HepG2 (cell line): Measurements from ENCODE around the gene PCSK6. TPM values are rescaled to one million over a fixed set of nuclear protein-coding genes. Genes with fewer than 3 reads are reported as not detected.
A peak's percentile ranks its signal among the peaks of the same experiment; 100 is the strongest.

Experiments
- GATAD1 ChIP-seq: IDR thresholded peaks from 2 replicates; pipeline ENCODE4 v1.6.1; 2016; ENCODE audit warnings: missing genetic modification reagents, missing compliant biosample characterization
- ISL2 ChIP-seq: sonication (generic); formaldehyde crosslinking; IDR thresholded peaks from 2 replicates; pipeline ENCODE4 v1.5.0; 2020; ENCODE audit warnings: missing genetic modification reagents
- MIER2 ChIP-seq: IDR thresholded peaks from 2 replicates; pipeline ENCODE4 v1.6.1; 2016; ENCODE audit warnings: missing biosample characterization, missing genetic modification reagents
- NCOA2 ChIP-seq: sonication (generic); formaldehyde crosslinking; IDR thresholded peaks from 2 replicates; pipeline ENCODE4 v1.8.0; 2022; ENCODE audit warnings: inconsistent platforms
- NCOA5 ChIP-seq: sonication (generic); formaldehyde crosslinking; IDR thresholded peaks from 2 replicates; pipeline ENCODE4 v1.4.0; 2020; ENCODE audit warnings: missing genetic modification reagents
- NFIB ChIP-seq: sonication (generic); formaldehyde crosslinking; IDR thresholded peaks from 2 replicates; pipeline ENCODE4 v1.9.0; 2021; ENCODE audit warnings: missing genetic modification reagents, mild to moderate bottlenecking, borderline replicate concordance
- PPARG ChIP-seq: conservative IDR thresholded peaks from 2 replicates; pipeline ENCODE4 v1.6.1; 2016; ENCODE audit warnings: missing biosample characterization, missing genetic modification reagents
- RORA ChIP-seq: sonication (generic); formaldehyde crosslinking; IDR thresholded peaks from 2 replicates; pipeline ENCODE4 v1.5.0; 2020; ENCODE audit warnings: mild to moderate bottlenecking, missing genetic modification reagents, moderate library complexity
- TAF15 ChIP-seq: fragments of 200-400 bp; formaldehyde crosslinking; IDR thresholded peaks from one replicate; pipeline ENCODE4 v1.6.1; 2018; ENCODE audit warnings: mild to moderate bottlenecking, low read depth, low read length; ENCODE audit not compliant: poor library complexity, severe bottlenecking
- TCF12 ChIP-seq, 2 experiments: fragments of 450-650 bp in 1 of 2; sonication (generic) in 1 of 2; formaldehyde crosslinking in 1 of 2; IDR thresholded peaks; 2 replicates each; pipeline versions ENCODE4 v1.6.1 to v1.8.0; 2017 to 2022; ENCODE audit warnings: antibody characterized with exemption in 1 of 2, mild to moderate bottlenecking in 1 of 2, missing genetic modification reagents in 1 of 2, moderate library complexity in 1 of 2
- THAP11 ChIP-seq: IDR thresholded peaks from 2 replicates; pipeline ENCODE4 v1.6.1; 2016; ENCODE audit warnings: missing biosample characterization, missing genetic modification reagents
- TOE1 ChIP-seq: sonication (generic); formaldehyde crosslinking; IDR thresholded peaks from 2 replicates; pipeline ENCODE4 v1.4.0; 2020; ENCODE audit warnings: mild to moderate bottlenecking, missing genetic modification reagents
- XBP1 ChIP-seq: sonication (generic); formaldehyde crosslinking; IDR thresholded peaks from 2 replicates; pipeline ENCODE4 v1.5.0; 2020; ENCODE audit warnings: missing genetic modification reagents
- ZC3H4 ChIP-seq: sonication (generic); formaldehyde crosslinking; IDR thresholded peaks from 2 replicates; pipeline ENCODE4 v1.4.0; 2020; ENCODE audit warnings: missing genetic modification reagents, borderline replicate concordance
- ZMYM3 ChIP-seq: sonication (generic); formaldehyde crosslinking; IDR thresholded peaks from 2 replicates; pipeline ENCODE4 v1.5.1; 2020; ENCODE audit warnings: mild to moderate bottlenecking, missing genetic modification reagents
- ZNF136 ChIP-seq: sonication (generic); formaldehyde crosslinking; IDR thresholded peaks from 2 replicates; pipeline ENCODE4 v1.8.1; 2022; ENCODE audit warnings: low read depth, mild to moderate bottlenecking, moderate library complexity, missing genetic modification reagents
- ZNF253 ChIP-seq: sonication (generic); formaldehyde crosslinking; IDR thresholded peaks from 2 replicates; pipeline ENCODE4 v1.8.0; 2022; ENCODE audit warnings: mild to moderate bottlenecking, missing genetic modification reagents, borderline replicate concordance
- ZNF496 ChIP-seq: sonication (generic); formaldehyde crosslinking; IDR thresholded peaks from 2 replicates; pipeline ENCODE4 v1.8.1; 2023; ENCODE audit warnings: mild to moderate bottlenecking, moderate library complexity, missing genetic modification reagents; ENCODE audit not compliant: insufficient replicate concordance
- ZNF883 ChIP-seq: sonication (generic); formaldehyde crosslinking; IDR thresholded peaks from 2 replicates; pipeline ENCODE4 v1.5.1; 2020; ENCODE audit warnings: mild to moderate bottlenecking, missing genetic modification reagents; ENCODE audit errors: not compliant biosample characterization
- polyA plus RNA-seq, 8 experiments: library from polyadenylated mRNA; depleted of rRNA in 3 of 8; stranded (reverse) in 7 of 8; unstranded in 1 of 8; fragments of >200 nt; fragmentation: Illumina TruSeq in 4 of 8; extraction: Trizol in 4 of 8; gene quantifications; 2 replicates each; pipeline versions ENCODE4 v1.2.1 to v1.2.3, GENCODE V29; 2011 to 2016; ENCODE audit warnings: low read depth in 4 of 8, missing spikeins in 1 of 8, mixed read lengths in 1 of 8; ENCODE audit not compliant: insufficient read depth in 1 of 8
- total RNA-seq, 5 experiments: library from RNA; depleted of rRNA; stranded (reverse); fragments of >200 nt; fragmentation: Illumina TruSeq; extraction: Trizol; gene quantifications; 2 replicates each; pipeline ENCODE4 v1.2.3, GENCODE V29; 2016; ENCODE audit warnings: low read depth in 1 of 5
- TF ChIP-seq, protein P1 (sequence below): conservative IDR thresholded peaks from 2 replicates; pipeline ENCODE4 v1.6.1; 2018; ENCODE audit warnings: missing genetic modification reagents
- TF ChIP-seq, protein P2 (sequence below): sonication (generic); formaldehyde crosslinking; IDR thresholded peaks from 2 replicates; pipeline ENCODE4 v1.4.0; 2020; ENCODE audit warnings: missing genetic modification reagents, borderline replicate concordance
- TF ChIP-seq, protein P3 (sequence below): IDR thresholded peaks from 2 replicates; pipeline ENCODE4 v1.4.0; 2020; ENCODE audit warnings: mild to moderate bottlenecking, missing genetic modification reagents

PCSK6 gene
- total and polyA plus RNA-seq, 2 of the 13 experiments (the other 11 are each of a cell fraction or from before 2014, with no cell fraction given): 56.5 to 155 TPM

DNA sequence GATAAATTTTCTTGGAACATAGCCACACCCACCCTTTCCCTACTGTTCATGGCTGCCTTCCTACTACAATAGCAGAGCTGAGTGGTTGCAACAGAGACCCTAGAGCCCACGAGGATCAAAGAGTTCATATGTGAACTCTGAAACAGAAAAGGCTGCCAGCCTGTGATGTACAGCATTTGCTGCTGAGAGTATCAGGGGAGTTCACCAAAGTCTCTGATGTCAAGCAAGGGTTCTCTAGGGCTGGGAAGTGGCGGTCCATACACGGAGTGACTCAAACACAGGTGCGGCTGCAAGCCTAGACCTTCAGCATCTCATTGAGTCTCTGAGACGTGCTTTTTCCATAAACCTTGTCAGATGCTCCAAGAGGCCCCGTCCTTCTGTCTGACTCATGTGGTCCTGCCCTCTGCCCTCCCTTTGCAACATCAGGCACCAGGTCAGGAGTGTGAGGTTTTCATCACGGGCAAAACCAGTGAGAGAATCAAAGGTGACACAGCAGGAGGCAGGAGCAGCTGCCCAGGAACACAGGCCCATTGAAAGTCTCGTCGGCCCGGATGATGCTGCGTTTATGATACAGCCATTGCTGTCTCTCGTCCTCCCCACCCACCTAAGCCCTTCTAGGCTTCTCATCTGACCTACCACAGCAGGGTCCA is 42.9 kb downstream of the PCSK6 start (continued):
- no peak for TF ChIP-seq ZNF883 (CRISPR knock-in tag)
- TF ChIP-seq NCOA2 (CRISPR knock-in tag): peak; percentile 36; the same call in 1 of the 2 replicates
- TF ChIP-seq ZNF136 (CRISPR knock-in tag): no peak
- TF ChIP-seq, protein P1, sequence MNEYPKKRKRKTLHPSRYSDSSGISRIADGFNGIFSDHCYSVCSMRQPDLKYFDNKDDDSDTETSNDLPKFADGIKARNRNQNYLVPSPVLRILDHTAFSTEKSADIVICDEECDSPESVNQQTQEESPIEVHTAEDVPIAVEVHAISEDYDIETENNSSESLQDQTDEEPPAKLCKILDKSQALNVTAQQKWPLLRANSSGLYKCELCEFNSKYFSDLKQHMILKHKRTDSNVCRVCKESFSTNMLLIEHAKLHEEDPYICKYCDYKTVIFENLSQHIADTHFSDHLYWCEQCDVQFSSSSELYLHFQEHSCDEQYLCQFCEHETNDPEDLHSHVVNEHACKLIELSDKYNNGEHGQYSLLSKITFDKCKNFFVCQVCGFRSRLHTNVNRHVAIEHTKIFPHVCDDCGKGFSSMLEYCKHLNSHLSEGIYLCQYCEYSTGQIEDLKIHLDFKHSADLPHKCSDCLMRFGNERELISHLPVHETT: no peak
- TF ChIP-seq GATAD1: no peak
- peak; percentile 62; the same call in 1 of the 2 replicates for TF ChIP-seq MIER2 (CRISPR knock-in tag)
- no peak for TF ChIP-seq RORA
- 0 out of 2 replicates have a peak, but pooled peaks have one; percentile 43 for TF ChIP-seq ZC3H4 (CRISPR knock-in tag)
- TF ChIP-seq ZNF253 (CRISPR knock-in tag): no peak
- TF ChIP-seq PPARG (CRISPR knock-in tag): peak; percentile 60
- no peak for TF ChIP-seq NCOA5 (CRISPR knock-in tag)
- TF ChIP-seq TOE1 (CRISPR knock-in tag): no peak
- TF ChIP-seq TCF12 (IDR thresholded peaks at IDR 0.05): no peak
- no peak for TF ChIP-seq TCF12 (CRISPR knock-in tag; IDR thresholded peaks at IDR 0.05)
- no peak for TF ChIP-seq NFIB
- no peak for TF ChIP-seq XBP1 (CRISPR knock-in tag)
- TF ChIP-seq ZNF496: no peak
- no peak for TF ChIP-seq ZMYM3 (CRISPR knock-in tag)
- TF ChIP-seq, protein P2, sequence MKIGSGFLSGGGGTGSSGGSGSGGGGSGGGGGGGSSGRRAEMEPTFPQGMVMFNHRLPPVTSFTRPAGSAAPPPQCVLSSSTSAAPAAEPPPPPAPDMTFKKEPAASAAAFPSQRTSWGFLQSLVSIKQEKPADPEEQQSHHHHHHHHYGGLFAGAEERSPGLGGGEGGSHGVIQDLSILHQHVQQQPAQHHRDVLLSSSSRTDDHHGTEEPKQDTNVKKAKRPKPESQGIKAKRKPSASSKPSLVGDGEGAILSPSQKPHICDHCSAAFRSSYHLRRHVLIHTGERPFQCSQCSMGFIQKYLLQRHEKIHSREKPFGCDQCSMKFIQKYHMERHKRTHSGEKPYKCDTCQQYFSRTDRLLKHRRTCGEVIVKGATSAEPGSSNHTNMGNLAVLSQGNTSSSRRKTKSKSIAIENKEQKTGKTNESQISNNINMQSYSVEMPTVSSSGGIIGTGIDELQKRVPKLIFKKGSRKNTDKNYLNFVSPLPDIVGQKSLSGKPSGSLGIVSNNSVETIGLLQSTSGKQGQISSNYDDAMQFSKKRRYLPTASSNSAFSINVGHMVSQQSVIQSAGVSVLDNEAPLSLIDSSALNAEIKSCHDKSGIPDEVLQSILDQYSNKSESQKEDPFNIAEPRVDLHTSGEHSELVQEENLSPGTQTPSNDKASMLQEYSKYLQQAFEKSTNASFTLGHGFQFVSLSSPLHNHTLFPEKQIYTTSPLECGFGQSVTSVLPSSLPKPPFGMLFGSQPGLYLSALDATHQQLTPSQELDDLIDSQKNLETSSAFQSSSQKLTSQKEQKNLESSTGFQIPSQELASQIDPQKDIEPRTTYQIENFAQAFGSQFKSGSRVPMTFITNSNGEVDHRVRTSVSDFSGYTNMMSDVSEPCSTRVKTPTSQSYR: no peak
- no peak for TF ChIP-seq ISL2 (CRISPR knock-in tag)
- TF ChIP-seq, protein P3, sequence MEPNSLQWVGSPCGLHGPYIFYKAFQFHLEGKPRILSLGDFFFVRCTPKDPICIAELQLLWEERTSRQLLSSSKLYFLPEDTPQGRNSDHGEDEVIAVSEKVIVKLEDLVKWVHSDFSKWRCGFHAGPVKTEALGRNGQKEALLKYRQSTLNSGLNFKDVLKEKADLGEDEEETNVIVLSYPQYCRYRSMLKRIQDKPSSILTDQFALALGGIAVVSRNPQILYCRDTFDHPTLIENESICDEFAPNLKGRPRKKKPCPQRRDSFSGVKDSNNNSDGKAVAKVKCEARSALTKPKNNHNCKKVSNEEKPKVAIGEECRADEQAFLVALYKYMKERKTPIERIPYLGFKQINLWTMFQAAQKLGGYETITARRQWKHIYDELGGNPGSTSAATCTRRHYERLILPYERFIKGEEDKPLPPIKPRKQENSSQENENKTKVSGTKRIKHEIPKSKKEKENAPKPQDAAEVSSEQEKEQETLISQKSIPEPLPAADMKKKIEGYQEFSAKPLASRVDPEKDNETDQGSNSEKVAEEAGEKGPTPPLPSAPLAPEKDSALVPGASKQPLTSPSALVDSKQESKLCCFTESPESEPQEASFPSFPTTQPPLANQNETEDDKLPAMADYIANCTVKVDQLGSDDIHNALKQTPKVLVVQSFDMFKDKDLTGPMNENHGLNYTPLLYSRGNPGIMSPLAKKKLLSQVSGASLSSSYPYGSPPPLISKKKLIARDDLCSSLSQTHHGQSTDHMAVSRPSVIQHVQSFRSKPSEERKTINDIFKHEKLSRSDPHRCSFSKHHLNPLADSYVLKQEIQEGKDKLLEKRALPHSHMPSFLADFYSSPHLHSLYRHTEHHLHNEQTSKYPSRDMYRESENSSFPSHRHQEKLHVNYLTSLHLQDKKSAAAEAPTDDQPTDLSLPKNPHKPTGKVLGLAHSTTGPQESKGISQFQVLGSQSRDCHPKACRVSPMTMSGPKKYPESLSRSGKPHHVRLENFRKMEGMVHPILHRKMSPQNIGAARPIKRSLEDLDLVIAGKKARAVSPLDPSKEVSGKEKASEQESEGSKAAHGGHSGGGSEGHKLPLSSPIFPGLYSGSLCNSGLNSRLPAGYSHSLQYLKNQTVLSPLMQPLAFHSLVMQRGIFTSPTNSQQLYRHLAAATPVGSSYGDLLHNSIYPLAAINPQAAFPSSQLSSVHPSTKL (CRISPR knock-in tag): peak; percentile 69
- TF ChIP-seq THAP11 (CRISPR knock-in tag): peak; percentile 32; the same call in 1 of the 2 replicates
- no peak for TF ChIP-seq TAF15
